GM21576 (cell line): ENCODE data around the gene CYP4A22.
"Not testable (repeated sequence)": the region's sequence is repeated elsewhere in the genome, so short reads cannot be mapped to it uniquely, and the experiment has no call there.

Experiments
- ATAC-seq: cut with Tn5 transposase; IDR thresholded peaks from one replicate; pipeline ENCODE4 v1.9.1; 2021; ENCODE audit warnings: mild to moderate bottlenecking, moderate library complexity; ENCODE audit not compliant: unreplicated experiment

CYP4A22 gene, protein sequence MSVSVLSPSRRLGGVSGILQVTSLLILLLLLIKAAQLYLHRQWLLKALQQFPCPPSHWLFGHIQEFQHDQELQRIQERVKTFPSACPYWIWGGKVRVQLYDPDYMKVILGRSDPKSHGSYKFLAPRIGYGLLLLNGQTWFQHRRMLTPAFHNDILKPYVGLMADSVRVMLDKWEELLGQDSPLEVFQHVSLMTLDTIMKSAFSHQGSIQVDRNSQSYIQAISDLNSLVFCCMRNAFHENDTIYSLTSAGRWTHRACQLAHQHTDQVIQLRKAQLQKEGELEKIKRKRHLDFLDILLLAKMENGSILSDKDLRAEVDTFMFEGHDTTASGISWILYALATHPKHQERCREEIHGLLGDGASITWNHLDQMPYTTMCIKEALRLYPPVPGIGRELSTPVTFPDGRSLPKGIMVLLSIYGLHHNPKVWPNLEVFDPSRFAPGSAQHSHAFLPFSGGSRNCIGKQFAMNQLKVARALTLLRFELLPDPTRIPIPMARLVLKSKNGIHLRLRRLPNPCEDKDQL

DNA sequence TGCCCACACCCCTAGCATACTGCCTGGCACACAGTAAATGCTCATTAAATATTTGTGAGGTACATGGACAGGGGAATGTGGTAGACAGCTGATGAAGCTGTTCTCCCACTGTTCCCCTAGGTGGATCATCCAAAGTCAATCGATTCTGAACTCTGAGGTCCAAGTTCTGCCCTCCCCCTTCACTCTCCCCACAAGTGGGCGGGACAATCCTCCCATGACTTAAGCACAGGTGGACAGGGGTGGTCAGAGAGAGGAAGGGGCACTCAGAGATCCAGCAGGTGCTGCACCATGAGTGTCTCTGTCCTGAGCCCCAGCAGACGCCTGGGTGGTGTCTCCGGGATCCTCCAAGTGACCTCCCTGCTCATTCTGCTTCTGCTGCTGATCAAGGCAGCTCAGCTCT lies at the start of gene CYP4A22:
Gene CYP4A22, plus strand, starts transcription at position 244 of the 400 bp plus-strand sequence. Its CDS starts 45 bp downstream, at position 289.
- no peak for ATAC-seq

- not testable (repeated sequence) for ATAC-seq
Observed at GRCh38 chr1:47089356-47089755, 47.9 kb upstream of the CYP4A22 start.

GRCh38 chr1:47091476-47091875 lies 45.8 kb upstream of the CYP4A22 start:
- not testable (repeated sequence) for ATAC-seq

- no peak for ATAC-seq
Observed at GRCh38 chr1:47104816-47105215, 32.4 kb upstream of the CYP4A22 start.

DNA sequence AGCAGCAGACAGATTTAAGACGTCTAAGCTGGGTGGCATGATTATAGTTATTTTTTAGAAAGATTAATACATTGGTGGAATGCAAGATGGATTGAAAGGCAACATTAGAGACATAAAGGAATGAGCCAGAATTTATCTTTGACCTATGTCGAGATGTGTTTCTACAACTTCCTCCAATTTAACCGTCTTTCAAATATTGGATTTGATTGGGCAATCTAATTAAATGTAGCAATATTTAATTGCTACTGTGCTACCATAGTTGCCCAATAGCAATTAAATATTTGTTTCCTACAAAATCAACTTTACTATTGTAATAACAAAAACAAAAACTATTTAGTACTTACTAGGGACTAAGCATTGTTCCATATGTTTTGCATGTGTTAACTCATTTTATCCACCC lies 30.4 kb upstream of the CYP4A22 start:
- no peak for ATAC-seq

DNA sequence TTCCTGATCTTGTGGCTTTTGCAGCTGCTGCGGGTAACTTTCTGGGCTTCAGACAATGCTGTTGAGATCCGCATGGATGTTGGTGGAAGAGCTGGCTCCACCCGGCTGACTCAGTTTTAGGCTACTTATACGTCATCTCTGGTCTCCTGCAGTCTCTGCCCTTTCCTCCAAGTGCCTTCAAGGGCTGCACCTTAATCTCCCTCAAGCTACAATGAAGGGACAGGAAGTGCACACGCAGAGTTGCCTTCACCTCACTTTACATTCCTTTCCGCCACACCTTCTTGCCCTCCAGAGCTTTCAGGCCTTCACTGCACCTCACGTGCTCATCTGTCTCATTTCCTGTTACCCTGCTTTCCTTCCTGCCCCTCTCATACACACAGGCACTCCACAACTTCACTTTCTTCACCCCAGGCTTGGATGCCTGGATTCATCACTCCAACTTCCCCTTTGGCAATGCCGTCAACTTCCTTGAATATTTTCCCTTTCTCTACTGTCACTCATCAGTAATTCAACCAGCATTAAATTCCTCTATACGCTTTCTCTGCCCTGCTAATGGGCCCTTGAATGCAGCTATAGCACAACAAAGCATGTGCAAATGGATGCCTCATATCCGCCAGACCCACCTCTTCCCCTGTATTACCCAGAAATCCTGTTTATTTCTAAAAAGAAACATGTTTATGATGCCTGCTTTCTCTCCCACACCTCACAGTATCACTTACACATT lies 29.2 kb upstream of the CYP4A22 start:
- ATAC-seq = not testable (repeated sequence)

DNA sequence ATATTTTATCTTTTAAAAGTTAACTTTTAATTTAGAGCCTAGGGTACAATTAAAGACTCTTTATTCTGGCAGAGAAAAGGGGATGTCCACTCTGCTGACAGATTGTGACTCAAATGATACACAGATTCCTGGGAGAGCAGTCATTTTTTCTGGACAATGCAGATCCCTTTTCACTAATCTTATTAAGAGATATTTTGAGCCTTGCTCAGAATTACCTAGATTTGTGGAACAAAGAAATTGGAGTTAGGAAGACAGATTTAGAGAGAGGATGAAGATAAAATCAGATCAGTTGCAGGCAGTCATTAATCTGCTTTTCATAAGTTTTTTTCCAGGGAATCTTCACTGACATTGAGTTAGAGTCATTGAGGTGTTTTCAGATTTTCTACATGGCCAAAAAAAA lies 27.8 kb upstream of the CYP4A22 start:
- ATAC-seq = not testable (repeated sequence)

GRCh38 chr1:47113178-47113577 lies 24.1 kb upstream of the CYP4A22 start:
- no peak for ATAC-seq

DNA sequence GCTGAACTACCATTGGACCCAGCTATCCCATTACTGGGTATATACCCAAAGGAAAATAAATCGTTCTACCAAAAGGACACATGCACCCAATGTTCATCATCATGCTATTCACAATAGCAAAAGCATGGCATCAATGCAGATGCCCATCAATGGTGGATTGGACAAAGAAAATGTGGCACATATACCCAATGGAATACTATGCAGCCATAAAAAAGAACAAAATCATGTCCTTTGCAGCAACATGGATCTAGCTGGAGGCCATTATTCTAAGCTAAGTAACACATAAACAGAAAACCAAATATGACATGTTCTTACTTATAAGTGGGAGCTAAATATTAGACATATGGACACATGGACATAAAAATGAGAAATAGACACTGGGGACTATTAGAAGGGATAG lies 16.2 kb upstream of the CYP4A22 start:
- not testable (repeated sequence) for ATAC-seq

DNA sequence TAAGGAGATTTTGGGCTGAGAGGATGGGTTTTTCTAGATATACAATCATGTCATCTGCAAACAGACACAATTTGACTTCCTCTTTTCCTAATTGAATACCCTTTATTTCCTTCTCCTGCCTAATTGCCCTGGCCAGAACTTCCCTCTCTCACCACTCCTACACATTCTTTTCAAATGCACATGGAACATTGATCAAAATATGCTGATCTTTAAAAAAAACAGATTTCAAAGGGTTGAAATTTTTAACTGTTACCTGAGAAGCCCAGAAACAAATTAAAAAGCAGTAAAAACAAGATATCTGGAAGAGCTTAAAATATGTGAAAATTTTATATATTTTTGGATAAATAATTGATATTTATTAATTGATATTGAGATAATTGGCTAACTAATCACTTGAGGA lies 12.4 kb upstream of the CYP4A22 start:
- ATAC-seq = not testable (repeated sequence)

GRCh38 chr1:47126997-47127396 lies 10.2 kb upstream of the CYP4A22 start:
- ATAC-seq = not testable (repeated sequence)

DNA sequence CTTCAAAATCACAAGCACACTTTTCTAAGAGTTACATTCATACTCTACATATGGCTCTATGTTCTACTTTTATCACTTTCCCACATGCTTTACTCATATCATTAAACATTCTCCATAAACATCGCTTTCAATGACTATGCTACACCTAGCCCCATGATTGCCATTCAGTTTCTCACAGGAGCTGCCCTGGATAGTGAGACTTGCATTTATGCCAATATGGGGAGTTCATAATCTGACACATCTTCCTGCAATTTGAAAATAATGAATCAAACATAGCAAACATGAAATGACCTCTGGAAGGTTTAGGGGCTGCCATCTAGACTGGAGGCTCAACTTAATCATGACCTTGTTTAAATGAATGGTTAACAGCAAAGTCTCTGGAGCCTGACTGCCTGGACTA lies 9.0 kb upstream of the CYP4A22 start:
- no peak for ATAC-seq

DNA sequence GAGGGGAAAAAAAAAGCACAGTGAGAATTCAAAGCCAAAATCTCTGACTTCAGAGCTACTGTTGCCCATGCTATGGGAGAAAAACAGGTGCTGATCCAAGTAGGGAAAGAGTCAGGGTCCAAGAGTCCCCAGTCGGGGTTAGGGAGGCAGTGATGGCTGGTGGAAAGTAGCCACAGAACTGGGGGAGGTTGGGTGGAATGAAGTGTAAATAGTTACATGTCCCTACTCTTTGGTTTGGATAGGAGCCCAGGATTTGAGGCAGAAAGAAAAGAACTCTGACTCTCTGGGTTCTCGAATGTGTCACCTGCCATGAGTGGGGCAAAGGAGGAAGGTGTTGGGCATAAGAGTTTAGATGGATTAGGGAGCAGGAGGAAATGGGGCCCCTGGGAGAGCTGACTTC lies 8.4 kb upstream of the CYP4A22 start:
- ATAC-seq = not testable (repeated sequence)

- ATAC-seq = not testable (repeated sequence)
Observed at GRCh38 chr1:47129489-47130230, 7.6 kb upstream of the CYP4A22 start.

GRCh38 chr1:47132665-47133064 lies 4.6 kb upstream of the CYP4A22 start:
- ATAC-seq = not testable (repeated sequence)

DNA sequence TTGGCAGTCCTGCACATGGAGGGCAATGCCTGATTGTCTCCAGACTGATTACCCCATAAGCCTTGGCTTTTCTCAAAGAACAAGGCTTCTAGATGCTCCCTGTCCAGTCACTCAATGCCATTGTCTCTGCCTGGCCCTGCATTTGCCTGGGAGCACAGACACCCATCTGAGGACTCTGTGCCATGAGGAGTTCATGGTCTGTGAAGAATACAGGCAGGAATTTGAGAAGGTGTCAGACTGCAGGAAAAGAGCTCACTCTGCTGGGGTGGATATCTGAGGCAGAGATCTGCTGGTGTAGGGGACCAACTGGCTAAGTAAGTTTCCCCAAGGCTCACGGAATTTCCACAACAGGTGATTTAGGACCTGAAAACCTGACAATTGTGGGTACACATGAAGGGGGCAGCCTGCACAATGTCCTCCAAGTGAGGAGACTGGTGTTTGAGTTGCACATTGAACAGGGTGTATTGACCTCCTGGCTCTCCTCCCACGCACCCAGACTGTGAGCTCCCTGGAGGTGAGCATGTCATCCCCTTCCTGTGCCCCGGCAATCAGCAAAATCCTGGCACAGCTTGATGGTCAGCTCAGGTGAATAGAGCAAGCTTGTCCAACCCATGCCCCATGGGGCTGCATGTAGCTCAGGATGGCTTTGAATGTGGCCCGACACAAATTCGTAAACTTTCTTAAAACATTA lies 829 bp downstream of the CYP4A22 start:
- no peak for ATAC-seq

GRCh38 chr1:47140358-47140757 lies 3.1 kb downstream of the CYP4A22 start:
- not testable (repeated sequence) for ATAC-seq

GRCh38 chr1:47143654-47144053 lies 6.4 kb downstream of the CYP4A22 start:
- ATAC-seq = not testable (repeated sequence)

GRCh38 chr1:47146495-47146894 lies 9.3 kb downstream of the CYP4A22 start:
- not testable (repeated sequence) for ATAC-seq

- no peak for ATAC-seq
Observed at GRCh38 chr1:47147047-47147785, 10.0 kb downstream of the CYP4A22 start.
